Breast epithelium (tissue), 4 donors: Measurements from ENCODE around the gene MRM2. TPM values are rescaled to one million over a fixed set of nuclear protein-coding genes. Genes with fewer than 3 reads are reported as not detected.

Experiments
- DNase-seq, 2 donors: peaks; one replicate each; pipeline ENCODE4 v3.0.0-alpha.2; 2019; ENCODE audit warnings: low spot score in 2 of 2
- H3K27ac ChIP-seq, 2 donors: fragments of 200-600 bp; sonication (generic) in 1 of 2; one replicate each; pipeline ENCODE4 v1.5.1; 2016 to 2019; ENCODE audit warnings: mild to moderate bottlenecking in 1 of 2
- H3K27me3 ChIP-seq, 2 donors: fragments of 200-600 bp; sonication (generic) in 1 of 2; one replicate each; pipeline versions ENCODE4 v1.5.1 to v1.6.0; 2017 to 2019; ENCODE audit warnings: control low read depth in 1 of 2, mild to moderate bottlenecking in 1 of 2
- H3K36me3 ChIP-seq: fragments of 200-600 bp; one replicate; pipeline ENCODE4 v1.5.1; 2019
- H3K4me1 ChIP-seq, 2 donors: fragments of 200-600 bp; sonication (generic); one replicate each; pipeline ENCODE4 v1.5.1; 2016 to 2019; ENCODE audit warnings: control low read depth in 1 of 2
- H3K4me3 ChIP-seq, 3 donors: fragments of 200-600 bp; sonication (generic); 1 replicate in 2 of 3; 2 replicates in 1 of 3; pipeline ENCODE4 v1.5.1; 2016 to 2019; ENCODE audit warnings: mild to moderate bottlenecking in 3 of 3, moderate library complexity in 2 of 3
- H3K9me3 ChIP-seq, 2 donors: fragments of 200-600 bp; sonication (generic) in 1 of 2; one replicate each; pipeline ENCODE4 v1.5.1; 2016 to 2019; ENCODE audit warnings: control low read depth in 1 of 2
- CTCF ChIP-seq, 3 donors: fragments of 450-650 bp; IDR thresholded peaks; one replicate each; pipeline ENCODE4 v1.5.1; 2016 to 2017; ENCODE audit warnings: antibody characterized with exemption in 3 of 3, mild to moderate bottlenecking in 3 of 3, moderate library complexity in 3 of 3
- POLR2A ChIP-seq: fragments of 450-650 bp; IDR thresholded peaks from one replicate; pipeline ENCODE4 v1.6.1; 2016; ENCODE audit warnings: antibody characterized with exemption, mild to moderate bottlenecking, moderate library complexity
- POLR2AphosphoS5 ChIP-seq, 3 donors: sonication (generic); formaldehyde crosslinking; IDR thresholded peaks; one replicate each; pipeline ENCODE4 v1.6.1; 2017; ENCODE audit warnings: antibody characterized with exemption in 3 of 3
- intact Hi-C: fragments of 100-400 bp; cut with DNase I; formaldehyde crosslinking; loops from one replicate; pipeline ENCODE4 v1.15.1; 2023; ENCODE audit warnings: low total_unique reads
- total RNA-seq, 3 donors: library from RNA; depleted of rRNA; stranded (reverse); fragments of >200 nt; gene quantifications; one replicate each; pipeline ENCODE4 v1.1.0, GENCODE V29; 2016

Gene MRM2
- total RNA-seq, 3 donors from 2014 or later: 10.9 to 20.2 (median 18.0) TPM

- intact Hi-C loops: no loop called here
- Histone ChIP-seq H3K9me3 (peaks cover 0 to 6% of the 10 kb centered on the region in 2 donors), H3K36me3 (no peaks in the 10 kb centered on the region), H3K27me3 (no peaks in the 10 kb centered on the region), H3K27ac (no peak overlapping the region), H3K4me1 (no peaks in the 10 kb centered on the region), H3K4me3 (no peak overlapping the region)
- no peak for DNase-seq
- TF ChIP-seq POLR2A: no peak
These were observed 51.0 kb downstream of the MRM2 start for GRCh38 chr7:2191016-2191415.

- intact Hi-C loops: no loop called here
- H3K9me3 ChIP-seq: peaks cover 0 to 6% of the 10 kb centered on the region in 2 donors
- H3K27me3 ChIP-seq: no peaks in the 10 kb centered on the region
- H3K27ac ChIP-seq: no peak overlapping the region
- DNase-seq: no peak
- no peaks in the 10 kb centered on the region for H3K4me1 ChIP-seq
- no peaks in the 10 kb centered on the region for H3K36me3 ChIP-seq
- no peak for TF ChIP-seq POLR2AphosphoS5 (IDR thresholded peaks at IDR 0.05)
- no peak for TF ChIP-seq POLR2A
- TF ChIP-seq CTCF (IDR thresholded peaks at IDR 0.05): no peak
- no peak overlapping the region for H3K4me3 ChIP-seq
These were observed 51.5 kb downstream of the MRM2 start for GRCh38 chr7:2190531-2190930.

GRCh38 chr7:2186166-2186565 lies 55.8 kb downstream of the MRM2 start:
- H3K4me3 ChIP-seq: no peak overlapping the region
- H3K9me3 ChIP-seq: peaks cover 0 to 6% of the 10 kb centered on the region in 2 donors
- no peak overlapping the region for H3K27ac ChIP-seq
- DNase-seq: no peak
- no peaks in the 10 kb centered on the region for H3K36me3 ChIP-seq
- TF ChIP-seq CTCF (IDR thresholded peaks at IDR 0.05): no peak
- TF ChIP-seq POLR2A: no peak
- TF ChIP-seq POLR2AphosphoS5 (IDR thresholded peaks at IDR 0.05): no peak
- H3K4me1 ChIP-seq: no peaks in the 10 kb centered on the region
- intact Hi-C loops: no loop called here
- no peaks in the 10 kb centered on the region for H3K27me3 ChIP-seq

GRCh38 chr7:2185715-2186114 lies 56.3 kb downstream of the MRM2 start:
- TF ChIP-seq POLR2AphosphoS5 (IDR thresholded peaks at IDR 0.05) (no peak), CTCF (IDR thresholded peaks at IDR 0.05) (no peak), POLR2A (no peak)
- Histone ChIP-seq H3K27me3 (no peaks in the 10 kb centered on the region), H3K27ac (no peak overlapping the region), H3K36me3 (no peaks in the 10 kb centered on the region), H3K9me3 (peaks cover 0 to 6% of the 10 kb centered on the region in 2 donors), H3K4me3 (no peak overlapping the region), H3K4me1 (no peaks in the 10 kb centered on the region)
- intact Hi-C loops: no loop called here
- DNase-seq: no peak

Other genes starting within 250 kb of the MRM2 start
- gene MAD1L1, start 9.3 kb downstream of the MRM2 start, total RNA-seq: 10 to 100 TPM; 27.7 to 33.9 (median 28.8) TPM
- 10 to 100 TPM; 13.3 to 28.5 (median 18.0) TPM for gene NUDT1, start within 50 bp of the MRM2 start, total RNA-seq
- gene SNX8, start 72.2 kb upstream of the MRM2 start, total RNA-seq: 10 to 100 TPM in 2 of 3 donors, 1 to 10 TPM in 1; 8.8 to 32.3 (median 20.3) TPM
- gene EIF3B, start 112.6 kb upstream of the MRM2 start, total RNA-seq: 100 to 1,000 TPM; 111 to 122 (median 115) TPM
- 10 to 100 TPM in 1 of 3 donors, 1 to 10 TPM in 2; 6.2 to 15.0 (median 7.2) TPM for gene CHST12, start 161.4 kb upstream of the MRM2 start, total RNA-seq
- gene GRIFIN, start 234.2 kb upstream of the MRM2 start, total RNA-seq: not detected